GM19455 (cell line): ENCODE data around the gene HSF5.

Experiments used
- ATAC-seq: cut with Tn5 transposase; IDR thresholded peaks from one replicate; pipeline ENCODE4 v1.9.1; 2021; ENCODE audit not compliant: unreplicated experiment

The HSF5 gene

DNA sequence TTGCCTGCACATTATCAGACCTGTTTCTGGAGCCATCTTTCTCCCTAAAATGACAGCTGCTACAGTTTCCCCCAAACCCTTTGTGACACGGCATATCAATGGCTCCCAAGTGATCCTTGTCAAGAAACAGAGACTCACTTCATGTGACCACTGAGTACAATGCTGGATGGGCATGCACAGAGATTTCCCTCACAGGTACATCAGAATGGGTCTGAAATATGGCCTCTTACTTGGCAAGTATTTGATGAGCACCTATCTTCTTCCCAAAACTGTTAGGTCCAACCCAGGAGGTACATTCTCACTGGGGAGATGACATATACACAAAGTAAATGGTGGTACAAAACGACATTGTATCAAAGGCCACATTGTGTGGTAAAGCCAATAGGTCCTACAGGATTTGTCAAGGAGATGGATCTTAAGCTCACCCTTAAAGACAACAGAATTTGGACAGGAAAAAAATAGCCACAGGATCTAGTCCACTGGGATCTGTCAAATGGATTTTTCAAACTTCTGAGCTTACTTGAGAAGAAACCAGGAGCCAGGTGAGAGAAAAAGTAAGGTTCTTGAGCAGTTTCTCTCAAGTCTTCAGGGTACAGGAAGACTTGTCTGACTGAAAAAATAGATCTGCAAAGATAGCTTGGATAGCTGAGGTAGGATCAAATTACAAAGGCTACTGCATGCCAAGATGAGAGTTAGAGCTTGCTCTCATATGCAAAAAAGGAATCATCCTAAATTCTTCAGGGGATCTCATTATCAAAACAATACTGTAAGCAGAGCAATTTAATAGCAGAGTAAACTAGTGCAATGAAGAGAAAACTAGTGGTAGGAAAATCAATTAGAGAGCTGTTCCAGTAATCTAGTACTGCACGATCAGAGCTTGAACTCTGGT, 99.7 kb downstream of the HSF5 start:
- ATAC-seq = no peak

DNA sequence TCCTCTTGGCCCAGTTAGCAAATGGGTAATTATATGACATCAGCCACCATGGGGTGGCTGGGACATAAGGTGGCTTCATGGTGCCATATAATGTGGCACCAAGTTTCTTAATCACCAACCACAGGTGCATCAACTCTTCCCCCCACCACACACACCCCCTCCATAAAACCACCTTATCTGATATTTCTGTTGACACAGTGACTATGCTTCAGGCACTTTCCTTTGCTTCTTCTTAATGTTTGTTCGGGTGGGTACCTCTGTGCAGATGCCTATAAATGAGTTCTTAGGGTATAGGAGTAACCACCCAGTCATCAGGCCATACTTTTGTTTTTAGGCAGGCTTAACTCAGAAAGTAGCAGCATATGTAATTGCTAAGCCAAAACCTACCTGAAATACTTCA, 100.4 kb downstream of the HSF5 start:
- ATAC-seq = no peak

DNA sequence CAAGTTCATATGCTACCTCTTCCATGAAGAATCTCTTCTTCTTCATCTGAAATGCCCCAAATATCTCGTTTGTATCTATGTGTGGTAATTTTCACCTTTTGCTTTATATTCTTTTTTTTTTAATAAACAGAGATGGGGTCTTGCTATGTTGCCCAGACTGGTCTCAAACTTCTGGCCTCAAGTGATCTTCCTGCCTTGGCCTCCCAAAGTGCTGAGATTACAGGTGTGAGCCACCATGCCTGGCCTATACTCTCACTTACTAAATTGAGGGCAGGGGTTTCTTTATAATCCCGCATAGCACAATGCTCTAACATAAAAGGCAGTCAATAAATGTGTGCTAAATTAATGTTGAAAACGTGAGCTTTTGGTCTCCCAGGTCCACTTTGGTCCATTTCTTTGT, 101.5 kb downstream of the HSF5 start:
- no peak for ATAC-seq

DNA sequence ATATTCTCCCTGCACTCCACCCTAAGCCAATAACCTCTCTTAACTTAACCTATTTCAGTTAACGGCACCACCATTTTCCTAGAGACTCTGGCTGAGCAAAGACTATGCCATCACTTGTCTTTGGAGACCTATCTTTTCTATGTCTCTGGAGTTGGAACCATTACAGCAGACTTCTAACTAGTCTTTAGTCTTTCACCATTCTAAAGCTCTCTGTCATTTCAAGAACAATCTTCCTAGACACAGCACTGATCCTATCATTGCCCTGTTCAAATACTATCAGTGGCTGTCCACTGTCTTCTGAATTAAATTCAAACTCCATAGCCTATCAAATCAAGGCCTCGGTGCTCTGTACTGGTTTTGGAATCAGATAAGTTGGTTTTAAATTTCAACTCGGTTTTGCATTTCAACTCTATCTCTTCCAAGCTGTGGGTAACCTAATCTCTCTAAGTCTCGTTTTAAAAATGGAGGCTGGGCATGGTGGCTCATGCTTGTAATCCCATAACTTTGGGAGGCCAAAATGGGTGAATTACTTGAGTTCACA, 102.8 kb downstream of the HSF5 start:
- ATAC-seq = no peak

DNA sequence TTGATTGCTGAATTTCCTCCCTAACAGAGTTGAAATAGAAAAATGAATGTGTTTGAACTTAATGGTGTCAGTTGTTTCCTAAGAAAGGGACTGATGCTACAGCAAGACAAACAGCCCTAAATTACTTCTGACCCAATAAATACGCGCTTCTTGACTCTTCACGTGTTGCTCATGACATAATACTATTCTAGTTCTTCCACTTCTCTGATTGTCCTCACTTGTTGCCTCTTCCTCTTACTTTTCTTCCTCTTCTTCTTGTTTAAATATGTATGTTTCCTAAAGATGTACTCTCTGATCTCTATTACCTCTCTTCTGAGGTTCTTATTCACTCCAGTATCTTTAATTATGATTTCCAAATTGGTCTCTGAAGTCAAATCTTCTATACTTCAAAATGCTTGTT, 103.3 kb downstream of the HSF5 start:
- no peak for ATAC-seq

DNA sequence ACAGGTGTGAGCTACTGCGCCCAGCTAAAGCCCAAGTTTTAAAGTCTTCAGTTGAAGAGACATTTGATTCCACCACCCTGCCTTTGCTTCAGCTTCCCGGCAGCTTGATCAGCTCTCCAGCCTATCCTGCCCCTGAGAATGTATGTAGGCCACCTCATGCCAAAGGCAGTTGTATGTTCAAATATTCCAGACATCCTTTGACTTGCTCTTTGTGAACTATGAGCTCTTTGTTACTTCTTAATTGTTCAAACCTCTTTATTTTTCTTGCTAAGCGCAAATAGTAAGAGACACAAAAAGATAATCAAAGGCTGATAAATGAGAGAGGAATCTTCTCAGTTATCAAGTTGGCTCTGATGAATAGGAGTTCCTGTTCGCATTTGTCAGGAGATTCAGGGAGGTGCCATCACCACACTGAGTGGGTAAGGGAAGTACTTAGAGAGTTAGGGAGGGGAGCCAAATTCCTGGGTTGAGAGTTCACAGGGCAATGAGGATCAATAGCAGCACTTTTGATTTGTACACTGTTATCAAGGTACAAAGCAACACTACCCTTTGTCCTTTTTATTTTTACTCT, 104.2 kb downstream of the HSF5 start:
- ATAC-seq = no peak

DNA sequence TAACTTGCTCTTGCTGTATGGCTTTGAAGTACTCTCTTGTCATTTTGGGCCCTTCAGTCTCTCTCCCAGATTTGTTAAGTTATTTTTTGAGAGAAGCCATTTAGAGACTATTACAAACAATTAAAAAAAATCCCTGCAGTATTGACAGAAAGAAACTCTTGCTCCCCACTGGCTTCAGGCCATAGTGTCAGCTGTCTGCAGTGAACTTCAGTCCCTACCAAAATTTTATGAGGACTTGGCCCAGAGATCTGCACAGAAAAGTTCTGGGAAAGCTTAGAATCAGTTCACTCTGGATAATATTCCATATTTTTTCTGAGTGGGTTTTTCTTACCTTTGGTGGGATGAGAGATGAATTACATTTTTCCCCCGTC, 105.4 kb downstream of the HSF5 start:
- no peak for ATAC-seq

DNA sequence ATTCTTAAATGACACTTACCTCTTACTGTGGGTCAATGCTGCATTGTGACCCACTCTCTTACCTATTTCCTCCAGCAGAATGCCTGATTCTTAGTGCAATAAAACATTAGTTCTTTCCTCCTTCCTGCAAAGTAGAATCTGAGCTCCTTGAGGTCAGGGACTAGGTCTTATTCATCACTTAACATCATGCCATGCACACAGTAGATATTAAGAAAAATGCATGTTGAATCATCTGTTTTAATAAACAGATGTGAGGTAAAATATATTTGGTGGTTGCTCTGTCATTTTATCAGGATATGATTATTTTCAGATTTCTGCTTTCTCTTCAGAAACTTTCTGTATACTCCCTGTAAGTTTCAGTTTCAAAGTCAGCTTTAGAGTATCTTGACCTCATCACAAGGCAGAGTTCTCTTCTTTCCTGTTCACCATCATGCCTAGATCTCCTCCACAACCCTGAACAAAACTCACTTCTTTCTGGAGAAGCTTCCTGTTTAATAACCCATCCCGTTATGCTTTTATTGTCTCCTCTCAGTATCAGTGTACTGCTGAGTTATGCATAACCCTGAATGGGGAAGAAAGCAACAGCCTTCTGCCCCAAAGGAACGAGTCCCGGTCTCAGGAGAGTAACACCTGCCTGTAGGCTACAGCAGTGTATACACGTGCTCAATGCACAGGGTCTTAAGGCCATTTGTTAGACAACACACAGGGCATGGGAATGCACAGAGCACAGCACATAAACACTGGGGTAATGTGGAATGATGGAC, 105.9 kb downstream of the HSF5 start:
- no peak for ATAC-seq

DNA sequence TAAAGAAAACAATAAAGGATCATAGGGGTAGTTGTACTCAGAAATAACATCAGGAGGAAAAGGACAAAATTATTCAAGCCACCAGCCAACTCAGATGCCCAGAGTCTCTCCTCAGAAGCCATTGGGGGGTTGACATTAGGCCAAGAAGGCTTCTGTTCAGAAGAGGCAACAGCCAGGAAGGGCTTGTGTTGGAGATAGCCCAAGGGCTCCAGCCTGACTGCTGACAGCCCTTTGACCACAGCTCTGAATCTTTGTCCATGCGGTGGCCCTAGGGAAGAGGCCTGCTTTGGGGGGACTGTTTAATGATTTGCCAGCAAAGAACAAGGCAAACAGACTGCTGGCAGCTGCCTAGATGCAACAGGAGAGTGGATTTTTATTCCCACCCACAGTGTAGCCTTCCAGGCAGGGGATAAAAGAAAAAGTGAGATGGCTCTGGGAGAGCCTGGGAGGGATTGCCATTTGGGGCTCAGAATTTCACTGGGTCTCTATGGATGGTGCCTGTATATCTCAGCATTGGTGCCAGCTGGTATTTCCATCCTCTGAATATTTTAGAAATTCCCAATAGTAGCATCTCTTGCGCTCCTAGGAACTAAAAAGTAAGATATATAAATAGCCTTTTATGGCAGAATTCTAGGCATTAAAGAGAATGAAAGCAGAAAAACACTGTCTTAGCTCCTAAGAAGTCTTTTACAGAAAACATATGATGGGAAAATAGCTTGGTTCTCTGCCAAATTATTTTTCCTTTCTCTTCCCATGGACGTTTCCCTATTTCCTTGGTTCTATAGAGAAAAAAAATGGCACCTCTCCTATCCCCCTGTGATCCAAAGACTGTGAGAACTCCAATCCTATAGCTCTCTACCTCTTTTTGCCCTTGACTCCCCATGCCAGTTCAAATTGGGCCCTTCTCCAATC, 106.8 kb downstream of the HSF5 start:
- ATAC-seq = no peak

DNA sequence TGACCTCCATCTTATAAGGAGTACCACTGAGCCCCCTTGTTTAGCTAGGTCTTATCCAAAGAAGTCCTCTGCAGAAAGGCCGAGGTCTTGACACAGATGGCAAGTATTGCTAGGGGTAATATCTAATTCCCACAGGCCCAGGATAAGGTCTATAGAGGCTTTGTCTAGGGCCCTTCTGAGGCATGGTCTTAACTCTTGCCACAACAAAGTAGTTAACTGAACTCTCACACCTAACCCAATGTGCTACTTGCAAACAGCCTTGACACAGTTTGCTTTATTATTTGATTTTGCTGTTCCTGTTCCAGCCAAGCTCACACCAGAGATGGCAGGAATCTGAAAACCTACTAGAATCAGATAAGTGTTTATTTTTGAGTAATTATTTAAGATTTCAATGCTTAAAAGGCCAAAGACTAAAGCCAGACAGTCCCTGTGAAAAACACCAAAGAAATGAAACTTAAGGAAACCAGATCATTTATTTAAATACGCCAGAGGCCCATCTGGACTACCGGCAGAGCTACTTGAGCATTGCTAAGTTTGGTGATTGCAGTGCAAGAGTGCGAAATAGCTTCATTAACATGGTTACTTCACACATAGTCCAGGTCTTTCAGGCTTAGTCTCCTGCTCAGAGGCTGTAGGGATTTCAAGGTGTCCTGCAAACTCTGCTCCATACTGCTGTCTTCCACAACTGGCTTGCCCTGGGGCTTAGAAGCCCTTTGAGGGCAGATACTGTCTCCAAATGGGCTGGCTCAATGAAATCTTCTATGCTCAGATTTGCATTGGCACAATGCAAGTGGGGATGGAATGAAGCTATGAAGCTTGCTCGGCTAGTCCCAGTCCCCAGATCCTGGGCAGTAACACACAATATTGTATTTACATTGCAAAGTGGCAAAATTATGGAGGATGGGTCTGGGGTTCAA, 107.7 kb downstream of the HSF5 start:
- no peak for ATAC-seq

DNA sequence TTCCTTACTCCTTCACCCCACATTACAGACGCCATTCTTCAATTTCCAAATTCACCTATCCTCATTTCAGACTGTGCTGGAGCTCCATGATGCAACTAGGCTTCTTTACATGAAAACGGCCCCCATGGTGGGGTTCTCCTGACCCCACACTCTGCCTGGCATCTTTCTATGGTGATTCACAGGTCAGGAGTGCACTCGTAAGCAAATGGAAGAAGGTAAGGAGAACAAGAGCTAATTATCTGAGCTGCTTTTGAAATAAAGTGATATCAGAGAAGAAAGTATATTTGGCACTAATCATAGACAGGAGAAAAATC, 108.7 kb downstream of the HSF5 start:
- no peak for ATAC-seq

DNA sequence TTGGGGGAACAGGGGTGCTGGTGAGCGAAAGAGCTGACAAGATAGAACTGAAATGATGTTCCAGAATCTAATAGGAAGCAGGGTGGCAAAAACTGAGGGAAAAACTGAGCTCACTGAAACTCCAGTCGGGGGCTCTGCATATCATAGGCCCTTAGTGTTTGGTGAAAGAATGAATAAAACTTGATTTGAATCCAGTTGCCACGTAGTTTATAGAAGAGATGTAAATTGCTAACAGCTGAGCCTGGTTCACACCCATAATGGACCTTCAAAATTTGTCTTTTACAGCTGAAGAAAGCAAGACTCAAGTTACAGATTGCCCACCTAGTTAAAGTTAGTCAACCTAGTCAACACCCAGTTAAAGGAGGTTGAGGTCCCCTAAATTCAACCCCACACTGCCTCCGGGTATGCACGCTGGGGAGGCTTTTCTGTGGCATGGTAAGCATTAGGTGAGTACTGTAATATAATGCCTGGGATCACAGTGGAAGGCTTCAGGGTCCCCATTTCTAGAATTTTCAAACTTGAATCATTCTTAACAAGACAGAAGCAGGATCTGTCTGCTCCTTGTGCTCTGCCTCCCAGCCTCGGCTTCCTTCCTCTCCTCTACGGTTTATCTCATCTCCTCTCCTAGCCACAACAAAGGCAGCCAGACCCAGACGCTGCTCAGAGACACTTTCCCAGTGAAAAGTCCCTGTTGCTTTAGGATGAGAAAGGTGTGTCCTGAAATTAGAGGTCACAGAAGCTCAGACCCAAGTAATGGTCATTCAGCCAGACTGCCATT, 109.3 kb downstream of the HSF5 start:
- ATAC-seq = no peak

DNA sequence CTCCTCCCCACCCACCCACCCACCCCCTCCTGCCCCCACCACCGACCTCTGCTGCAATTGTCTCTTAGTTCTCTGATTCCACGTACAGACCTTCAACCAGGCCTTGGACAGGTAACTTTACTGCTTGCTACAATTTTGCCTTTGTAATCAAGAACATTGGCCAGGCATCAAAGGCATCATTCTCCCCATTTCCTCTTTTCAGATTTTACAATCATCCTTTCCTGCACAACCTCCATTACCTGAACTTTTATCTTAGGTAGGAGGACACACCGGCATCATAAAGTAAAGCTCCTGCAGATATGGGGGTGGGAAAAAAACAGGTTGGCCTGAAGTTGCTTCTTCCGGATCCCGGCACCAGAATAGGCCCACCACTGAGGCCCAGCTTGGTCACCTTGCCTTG, 110.5 kb downstream of the HSF5 start:
- no peak for ATAC-seq

DNA sequence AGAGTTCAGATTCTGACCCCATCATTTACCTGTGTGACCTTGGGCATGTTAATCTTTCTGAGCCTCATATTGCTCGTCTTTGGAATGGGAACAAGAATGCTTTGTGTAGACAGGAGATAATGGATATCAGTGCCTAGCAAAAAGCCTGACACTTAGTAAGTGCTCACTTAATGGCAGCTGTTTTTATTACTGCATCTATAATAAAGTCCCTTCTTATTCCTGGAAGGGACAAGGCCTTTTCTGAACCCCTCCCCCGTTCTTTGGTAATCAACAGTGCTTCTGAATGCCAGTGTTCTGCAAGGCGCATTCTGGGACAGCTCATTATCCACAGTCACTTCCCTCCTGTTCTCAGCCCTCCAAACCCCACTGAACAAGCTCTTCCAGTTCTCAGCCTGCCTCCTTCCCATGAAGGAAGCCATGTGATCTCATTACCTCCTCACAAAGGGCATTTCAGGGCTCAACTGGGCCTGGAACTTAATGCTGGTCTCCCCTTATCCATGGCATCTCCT, 111.1 kb downstream of the HSF5 start:
- ATAC-seq = no peak

DNA sequence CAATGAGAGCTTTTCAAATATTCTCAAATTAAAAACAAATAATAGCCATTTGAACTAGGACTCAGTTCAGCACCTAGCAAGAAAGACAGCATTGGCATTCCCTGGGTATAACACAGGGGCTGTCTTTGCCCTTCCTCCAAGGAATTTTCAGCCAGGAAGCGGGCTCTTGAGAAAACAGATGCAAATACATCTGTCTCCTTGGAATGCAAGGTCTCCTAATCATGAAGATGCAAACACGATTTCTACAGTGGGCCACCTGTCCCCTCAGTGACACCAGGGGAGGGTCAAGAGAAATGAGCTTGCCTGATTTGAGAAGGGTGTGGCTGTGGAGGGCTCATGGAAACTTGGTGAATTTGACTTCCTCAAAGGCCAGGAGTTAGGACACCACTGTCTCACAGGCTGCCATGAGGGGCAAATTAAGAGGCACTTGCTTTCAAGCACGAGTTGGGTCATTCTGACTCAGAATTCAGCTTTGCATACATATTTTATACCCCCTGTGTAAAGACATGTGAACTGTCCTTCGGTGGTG, 111.7 kb downstream of the HSF5 start:
- ATAC-seq = no peak

DNA sequence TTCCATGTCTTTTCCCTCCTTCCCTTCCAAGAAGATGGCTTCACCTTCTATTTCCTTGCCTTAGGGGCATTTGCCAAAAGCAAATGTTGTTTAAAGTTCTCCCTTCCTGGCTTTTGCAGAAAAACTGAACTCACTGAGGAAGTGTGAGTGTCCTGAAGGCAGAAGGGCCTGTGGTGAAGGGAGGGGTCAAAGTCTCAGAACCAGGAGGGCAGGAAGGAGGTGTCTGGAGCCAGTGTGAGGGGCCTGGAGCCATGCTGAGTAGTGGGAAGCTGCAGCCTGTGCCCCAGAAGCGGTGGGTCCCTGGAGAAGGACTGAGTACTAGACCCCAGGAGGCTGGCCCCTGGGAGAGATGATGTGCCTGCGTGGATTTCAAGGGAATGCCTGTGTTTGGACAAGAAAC, 112.4 kb downstream of the HSF5 start:
- no peak for ATAC-seq

DNA sequence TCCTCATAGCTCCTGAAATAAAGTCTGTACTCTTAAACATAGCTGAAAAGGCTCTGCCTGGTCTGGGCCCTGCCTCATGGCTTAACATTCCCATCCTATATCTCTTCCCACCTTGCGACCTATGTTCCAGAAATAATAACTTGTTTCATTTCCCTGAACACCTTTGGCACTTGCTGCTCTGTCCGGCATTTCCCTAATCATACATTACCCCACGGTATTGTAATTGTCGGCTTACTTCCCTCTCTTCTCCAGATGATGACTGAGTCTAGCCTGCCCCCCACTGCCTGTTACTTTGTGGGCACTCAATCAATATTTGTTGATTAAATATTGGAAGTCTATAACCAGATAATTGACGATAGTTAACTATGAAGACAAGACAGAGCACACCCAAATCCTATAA, 113.0 kb downstream of the HSF5 start:
- no peak for ATAC-seq

DNA sequence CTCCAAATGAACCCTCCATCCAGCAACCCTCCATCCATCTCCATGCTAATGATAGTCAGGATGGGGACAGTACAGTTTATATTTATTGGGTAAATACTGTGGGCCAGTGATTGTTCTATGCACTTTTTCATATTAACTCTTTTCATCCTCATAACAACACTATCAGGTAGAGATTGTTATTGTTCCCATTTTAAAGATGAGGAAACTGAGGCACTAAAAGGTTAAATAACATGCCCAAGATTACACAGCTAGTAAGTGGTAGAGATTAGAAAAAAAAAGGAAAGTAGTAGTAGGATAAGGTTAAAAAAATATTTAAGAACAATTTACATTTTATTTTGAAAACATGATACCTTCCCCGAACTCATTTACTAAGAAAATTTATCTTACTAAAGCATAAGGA, 114.3 kb downstream of the HSF5 start:
- no peak for ATAC-seq

DNA sequence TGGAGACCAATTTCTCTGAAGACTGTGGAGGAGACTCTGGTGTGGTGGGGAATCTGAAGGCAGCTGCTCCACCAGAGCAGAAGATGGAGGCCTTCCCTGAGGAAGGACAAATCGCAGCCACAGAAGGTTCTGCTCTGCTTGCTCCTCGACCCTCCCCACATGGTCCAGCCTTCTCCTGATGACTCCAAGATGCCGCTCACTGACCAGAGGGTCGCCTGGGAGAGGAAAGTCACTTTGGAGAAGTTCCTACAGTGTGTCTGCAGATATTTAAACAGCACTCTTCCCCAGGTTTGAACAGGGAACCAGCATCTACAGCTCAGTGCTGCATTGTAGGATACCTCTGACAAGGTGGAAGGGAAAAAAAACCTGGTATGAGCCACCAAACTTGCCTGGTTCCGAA, 115.2 kb downstream of the HSF5 start:
- no peak for ATAC-seq
